Endothelial cell (in vitro differentiated cells): Measurements from ENCODE around the gene ABHD17B. TPM values are rescaled to one million over a fixed set of nuclear protein-coding genes. Genes with fewer than 3 reads are reported as not detected.

Experiments
- DNase-seq: peaks from one replicate; pipeline ENCODE4 v3.0.0; 2021; ENCODE audit warnings: low spot score
- H3K27ac Mint-ChIP-seq: one replicate; pipeline ENCODE4 v1.8.0; 2021; ENCODE audit warnings: mixed read lengths, inconsistent platforms; ENCODE audit not compliant: unreplicated experiment
- H3K27me3 Mint-ChIP-seq: one replicate; pipeline ENCODE4 v1.8.0; 2021; ENCODE audit warnings: mild to moderate bottlenecking, moderate library complexity, mixed read lengths, inconsistent platforms; ENCODE audit not compliant: unreplicated experiment
- H3K36me3 Mint-ChIP-seq: one replicate; pipeline ENCODE4 v1.8.0; 2021; ENCODE audit warnings: mild to moderate bottlenecking, low read depth, mixed read lengths, inconsistent platforms; ENCODE audit not compliant: unreplicated experiment
- H3K4me1 Mint-ChIP-seq: one replicate; pipeline ENCODE4 v1.8.0; 2021; ENCODE audit warnings: mild to moderate bottlenecking, mixed read lengths, inconsistent platforms; ENCODE audit not compliant: unreplicated experiment
- H3K4me3 Mint-ChIP-seq: one replicate; pipeline ENCODE4 v1.8.0; 2021; ENCODE audit warnings: mild to moderate bottlenecking, mixed read lengths, inconsistent platforms; ENCODE audit not compliant: unreplicated experiment
- H3K9me3 Mint-ChIP-seq: one replicate; pipeline ENCODE4 v1.8.0; 2021; ENCODE audit warnings: mixed read lengths, inconsistent platforms; ENCODE audit not compliant: unreplicated experiment
- CTCF ChIP-seq: fragments of 200-600 bp; sonication (generic); IDR thresholded peaks from one replicate; pipeline ENCODE4 v1.5.0; 2021; ENCODE audit warnings: antibody characterized with exemption; ENCODE audit not compliant: unreplicated experiment
- total RNA-seq: library from RNA; stranded (reverse); fragmentation: NEBNext Ultra II Directional; extraction: Animal tissue kit (Norgen Biotek cat#: 25700); gene quantifications from one replicate; pipeline ENCODE4 v1.2.1, GENCODE V29; 2021; ENCODE audit not compliant: unreplicated experiment

The ABHD17B gene
- total RNA-seq, 1 donor from 2014 or later: 32.6 TPM

- H3K4me1 Mint-ChIP-seq: no peaks in the 10 kb centered on the region
- H3K36me3 Mint-ChIP-seq: no peaks in the 10 kb centered on the region
- no peak for TF ChIP-seq CTCF
- no peak overlapping the region for H3K4me3 Mint-ChIP-seq
- H3K27ac Mint-ChIP-seq: no peak overlapping the region
- no peaks in the 10 kb centered on the region for H3K27me3 Mint-ChIP-seq
- DNase-seq: no peak
- H3K9me3 Mint-ChIP-seq: no peaks in the 10 kb centered on the region
Observed at GRCh38 chr9:71844808-71845207, 66.2 kb downstream of the ABHD17B start.

GRCh38 chr9:71839668-71840067 lies 71.3 kb downstream of the ABHD17B start:
- TF ChIP-seq CTCF: no peak
- H3K4me1 Mint-ChIP-seq: no peaks in the 10 kb centered on the region
- no peak overlapping the region for H3K4me3 Mint-ChIP-seq
- no peaks in the 10 kb centered on the region for H3K27me3 Mint-ChIP-seq
- H3K27ac Mint-ChIP-seq: no peak overlapping the region
- DNase-seq: no peak
- no peaks in the 10 kb centered on the region for H3K9me3 Mint-ChIP-seq
- no peaks in the 10 kb centered on the region for H3K36me3 Mint-ChIP-seq

- H3K36me3 Mint-ChIP-seq: no peaks in the 10 kb centered on the region
- no peak for DNase-seq
- no peak overlapping the region for H3K27ac Mint-ChIP-seq
- no peaks in the 10 kb centered on the region for H3K9me3 Mint-ChIP-seq
- no peak overlapping the region for H3K4me3 Mint-ChIP-seq
- no peaks in the 10 kb centered on the region for H3K4me1 Mint-ChIP-seq
- no peaks in the 10 kb centered on the region for H3K27me3 Mint-ChIP-seq
- no peak for TF ChIP-seq CTCF
Observed at GRCh38 chr9:71835596-71835995, 75.4 kb downstream of the ABHD17B start.

- no peaks in the 10 kb centered on the region for H3K27me3 Mint-ChIP-seq
- no peaks in the 10 kb centered on the region for H3K4me1 Mint-ChIP-seq
- no peak overlapping the region for H3K4me3 Mint-ChIP-seq
- no peaks in the 10 kb centered on the region for H3K36me3 Mint-ChIP-seq
- no peak for DNase-seq
- H3K9me3 Mint-ChIP-seq: no peaks in the 10 kb centered on the region
- TF ChIP-seq CTCF: no peak
- no peak overlapping the region for H3K27ac Mint-ChIP-seq
Observed at GRCh38 chr9:71830929-71831328, 80.1 kb downstream of the ABHD17B start.

- no peak overlapping the region for H3K4me3 Mint-ChIP-seq
- DNase-seq: no peak
- H3K4me1 Mint-ChIP-seq: no peaks in the 10 kb centered on the region
- no peak for TF ChIP-seq CTCF
- no peaks in the 10 kb centered on the region for H3K27me3 Mint-ChIP-seq
- H3K9me3 Mint-ChIP-seq: no peaks in the 10 kb centered on the region
- H3K27ac Mint-ChIP-seq: no peak overlapping the region
- no peaks in the 10 kb centered on the region for H3K36me3 Mint-ChIP-seq
Observed at GRCh38 chr9:71830153-71830552, 80.8 kb downstream of the ABHD17B start.
